Tibial nerve (tissue), 3 donors: Measurements from ENCODE around the gene SYT8.

Source experiments
- CTCF ChIP-seq, 5 experiments: fragments of 200-600 bp in 3 of 5; fragments of 450-650 bp in 2 of 5; sonication (generic) in 3 of 5; IDR thresholded peaks; one replicate each; pipeline ENCODE4 v1.5.1; 2016 to 2019; ENCODE audit warnings: antibody characterized with exemption in 5 of 5, mild to moderate bottlenecking in 3 of 5, moderate library complexity in 2 of 5
- POLR2A ChIP-seq, 2 donors: fragments of 450-650 bp; IDR thresholded peaks; one replicate each; pipeline ENCODE4 v1.6.1; 2017; ENCODE audit warnings: antibody characterized with exemption in 2 of 2, mild to moderate bottlenecking in 2 of 2, moderate library complexity in 2 of 2

GRCh38 chr11:1884303-1884700 is 49.5 kb downstream of the SYT8 start:
- TF ChIP-seq POLR2A (IDR thresholded peaks at IDR 0.05) (no peak), CTCF (IDR thresholded peaks at IDR 0.05) (no peak)
